ENCODE measurements around the gene ESYT2.

Gene ESYT2

DNA sequence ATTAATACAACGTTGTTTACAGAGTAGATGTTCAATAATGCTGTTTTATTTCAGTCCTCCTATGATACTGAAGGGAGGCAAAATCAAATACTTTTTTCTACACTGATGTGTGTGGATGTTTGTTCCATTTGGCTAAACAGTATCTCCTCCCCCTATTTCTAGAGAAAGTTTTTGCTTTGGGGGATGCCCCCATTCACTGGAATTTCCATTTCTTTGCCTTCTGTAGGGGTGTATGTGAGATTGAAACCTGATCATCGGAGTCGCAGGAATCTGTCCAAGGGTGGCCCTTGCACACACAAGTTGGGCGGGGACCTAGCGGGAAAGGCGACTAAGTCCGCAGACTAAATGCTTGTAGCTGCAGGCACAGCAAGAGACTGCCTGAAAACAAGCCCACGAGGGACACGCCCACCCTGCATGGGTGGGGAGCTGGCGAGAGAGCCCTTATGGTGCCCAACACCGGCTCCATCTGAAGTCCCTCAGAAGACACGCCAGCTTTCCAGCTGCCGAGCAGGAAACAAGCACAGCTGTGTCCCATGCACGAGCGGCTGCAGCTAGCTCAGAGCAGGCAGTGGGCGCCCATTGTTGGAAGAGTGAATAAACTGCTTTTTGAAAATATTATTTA is 58.0 kb downstream of the ESYT2 start:
- DNase-seq (ENCODE audit: low spot score): no peak

DNA sequence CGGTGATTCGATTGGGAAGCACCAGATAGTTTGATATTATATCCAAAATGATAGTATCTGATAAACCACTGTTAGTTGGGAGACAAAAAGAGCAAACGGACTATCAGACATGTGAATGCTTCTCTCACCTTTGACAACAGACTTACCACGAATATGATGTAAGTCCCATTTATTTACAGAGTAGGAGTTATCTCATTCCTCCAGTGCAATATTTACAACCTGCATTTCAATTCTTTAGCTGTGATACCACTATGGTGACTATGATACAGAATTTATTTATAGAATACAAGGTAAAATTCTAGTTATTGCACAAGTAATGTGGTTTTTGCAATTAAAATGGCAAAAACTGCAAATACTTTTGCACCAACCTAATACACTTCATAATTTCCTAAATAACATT is 61.6 kb downstream of the ESYT2 start:
- DNase-seq (ENCODE audit: low spot score): no peak

DNA sequence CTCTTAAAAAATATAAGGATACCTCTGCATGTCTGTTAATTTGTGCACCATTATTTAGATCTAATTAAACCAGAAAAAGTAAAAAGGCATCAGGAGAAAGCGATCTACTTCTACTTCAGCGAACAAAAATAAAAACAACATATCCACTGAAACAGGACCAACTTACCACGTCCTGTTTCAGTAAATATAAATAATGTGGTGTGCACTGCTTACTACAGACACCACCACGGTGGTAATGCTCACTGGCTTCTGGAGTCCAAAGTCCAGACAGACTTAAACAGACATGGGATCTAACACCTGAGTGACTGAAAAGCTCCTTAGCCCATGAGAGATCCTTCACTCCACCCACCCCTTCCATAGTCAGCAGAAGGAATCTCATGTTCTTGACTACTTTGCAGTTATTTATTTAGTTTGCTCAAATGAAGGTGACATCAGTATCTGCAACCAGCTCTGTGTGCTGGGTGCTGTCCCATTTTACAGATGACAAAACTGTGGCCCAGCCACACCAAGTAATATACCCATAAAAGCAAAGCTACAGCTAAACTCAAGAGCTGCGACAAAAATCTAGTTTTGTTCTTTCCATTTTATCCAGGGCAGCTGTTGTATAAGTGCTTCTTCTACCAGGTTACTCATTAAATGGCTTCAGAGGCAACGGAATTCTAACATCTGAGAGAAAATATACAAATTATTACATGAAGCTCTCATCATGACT is 62.6 kb downstream of the ESYT2 start:
- no peak for DNase-seq (ENCODE audit: low spot score)

DNA sequence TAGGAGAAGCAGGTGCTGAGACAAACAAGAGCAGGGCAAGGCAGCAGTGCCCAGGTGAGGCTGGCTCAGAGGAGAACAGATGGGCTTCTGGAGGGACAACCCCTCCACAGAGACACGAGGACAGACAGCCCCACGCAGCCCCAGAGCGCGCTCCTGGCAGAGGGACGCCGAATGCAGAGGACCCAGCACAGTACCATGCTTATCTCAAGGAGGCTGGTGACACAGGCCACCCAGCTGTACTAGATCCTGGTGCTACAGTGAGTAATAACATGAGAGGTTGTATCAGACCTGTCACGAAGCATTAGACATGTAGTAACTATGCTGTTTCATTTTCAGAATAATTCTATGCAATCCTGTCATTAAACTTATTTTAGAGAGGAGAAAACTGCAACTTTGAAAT is 64.3 kb downstream of the ESYT2 start:
- no peak for DNase-seq (ENCODE audit: low spot score)

DNA sequence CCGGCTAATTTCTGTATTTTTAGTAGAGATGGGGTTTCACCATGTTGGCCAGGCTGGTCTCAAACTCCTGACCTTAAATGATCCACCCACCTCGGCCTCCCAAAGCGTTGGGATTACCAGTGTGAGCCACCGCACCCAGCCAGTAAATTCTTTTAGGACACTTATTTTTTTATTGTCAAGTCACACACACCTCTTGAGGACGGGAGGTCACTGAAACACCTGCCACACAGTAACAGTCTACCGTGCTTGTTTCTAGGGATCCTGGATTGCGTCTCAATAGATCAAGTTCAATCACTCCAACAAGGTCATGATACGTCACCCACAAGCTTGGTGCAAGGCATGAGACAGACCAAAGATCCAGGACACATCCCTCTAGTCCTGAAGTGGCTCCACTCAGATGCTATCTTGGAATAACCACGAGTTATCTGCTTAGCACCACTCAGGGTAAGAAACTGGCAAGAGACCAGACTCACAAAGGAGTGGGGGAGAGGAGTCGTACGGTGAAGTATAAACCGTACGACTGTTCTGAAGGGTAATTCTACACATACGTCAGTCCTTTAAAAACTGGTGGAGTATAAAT is 65.8 kb downstream of the ESYT2 start:
- no peak for DNase-seq (ENCODE audit: low spot score)

DNA sequence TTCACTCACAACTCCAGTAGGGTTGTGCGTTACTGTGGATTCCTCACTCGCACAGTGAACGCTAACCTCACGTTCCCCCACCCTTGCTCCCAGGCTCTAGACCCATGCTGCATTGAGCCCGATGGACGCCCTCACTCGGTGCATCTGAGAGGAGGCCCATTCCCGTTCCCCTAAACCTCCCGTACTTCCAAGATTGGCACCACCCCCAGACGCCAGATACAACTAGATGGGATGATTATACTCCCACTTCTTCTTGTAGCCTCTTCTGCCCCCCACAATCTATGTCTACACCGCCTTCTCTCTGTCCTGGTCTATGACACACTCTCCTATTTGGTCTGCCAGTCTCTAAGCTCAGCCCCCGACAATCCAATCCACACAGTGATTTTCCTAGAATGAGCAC is 67.4 kb downstream of the ESYT2 start:
- no peak for DNase-seq (ENCODE audit: low spot score)

DNA sequence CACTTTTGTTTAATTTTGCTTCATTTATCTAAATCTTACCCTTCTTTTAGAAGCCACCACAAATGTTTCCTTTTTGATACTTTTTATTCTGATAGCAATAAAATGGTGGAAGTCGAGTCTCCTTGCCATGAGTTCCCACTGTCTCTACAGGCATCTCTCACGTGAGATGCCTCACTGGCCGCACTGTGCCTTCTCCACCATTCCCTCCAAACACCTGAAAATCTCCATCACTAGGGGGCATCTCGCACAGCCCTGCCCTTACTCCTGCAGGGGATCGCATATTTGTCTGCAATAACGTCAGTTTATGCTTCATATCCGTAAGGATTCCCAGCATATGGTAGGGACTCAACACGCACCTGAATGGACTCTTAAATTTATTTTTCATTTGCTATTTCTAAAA is 68.4 kb downstream of the ESYT2 start:
- DNase-seq (ENCODE audit: low spot score): no peak

DNA sequence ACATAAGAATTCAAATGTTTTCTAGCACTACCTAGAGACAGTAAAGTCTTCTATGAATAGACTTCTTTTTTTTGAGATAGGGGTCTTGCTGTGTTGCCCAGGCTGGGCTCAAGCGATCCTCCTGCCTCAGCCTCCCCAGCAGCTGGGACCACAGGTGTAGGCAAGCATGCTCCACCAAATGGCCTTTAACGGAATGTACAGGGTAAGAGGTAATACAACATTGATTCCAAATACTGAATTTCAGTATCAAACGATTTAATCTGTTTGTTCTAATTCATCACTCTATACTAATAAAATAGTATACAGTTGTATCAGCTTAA is 68.9 kb downstream of the ESYT2 start:
- DNase-seq (ENCODE audit: low spot score): no peak

DNA sequence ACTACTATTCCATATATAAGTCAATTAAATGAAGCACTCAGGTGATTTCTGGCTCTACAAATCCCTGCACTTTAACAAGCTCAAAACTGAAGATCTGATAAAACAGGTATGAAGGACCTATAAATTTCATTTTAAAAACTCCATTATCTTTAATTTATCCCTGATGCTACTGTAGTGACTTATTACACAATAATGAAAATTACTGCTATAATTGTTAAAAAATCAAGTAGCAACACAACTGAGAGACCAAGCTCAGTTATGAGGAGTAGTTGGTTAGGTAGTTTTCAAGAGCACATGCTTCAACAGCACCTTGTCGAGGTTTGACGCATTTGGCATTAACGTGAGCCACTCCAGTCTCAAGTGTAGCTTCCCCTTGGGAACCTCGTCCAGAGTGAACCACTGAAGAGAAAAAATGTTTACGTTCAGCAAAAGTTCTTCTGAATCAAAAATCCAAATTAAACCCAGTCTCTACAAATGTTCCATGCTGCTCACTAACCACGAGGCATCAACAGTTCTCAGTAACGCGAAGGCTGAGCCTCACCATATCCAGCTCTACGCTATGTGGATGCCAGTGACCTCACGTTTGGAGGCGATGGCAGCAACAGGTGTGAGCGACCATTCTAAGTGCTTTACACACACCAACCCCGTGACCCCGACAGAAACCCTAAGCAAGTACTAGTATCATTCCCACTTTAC is 69.4 kb downstream of the ESYT2 start:
- DNase-seq (ENCODE audit: low spot score): no peak

DNA sequence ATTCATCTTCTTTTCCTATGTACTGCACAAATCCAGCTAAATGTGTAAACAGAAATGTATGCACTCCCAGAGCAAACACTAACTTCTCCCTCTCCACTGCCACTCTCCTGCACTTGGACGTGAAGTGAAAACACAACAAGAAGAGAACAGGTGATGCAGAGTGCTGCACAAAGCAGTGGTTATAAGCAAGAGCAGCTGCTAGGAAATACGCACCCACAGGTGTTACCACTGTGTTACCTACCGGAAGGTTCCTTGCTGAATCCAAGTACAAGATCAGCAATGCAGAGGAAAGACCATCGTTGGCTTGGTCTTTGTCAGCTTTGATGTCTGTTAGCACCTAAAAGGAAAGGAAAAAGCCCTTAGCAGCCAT is 70.1 kb downstream of the ESYT2 start:
- no peak for DNase-seq (ENCODE audit: low spot score)

DNA sequence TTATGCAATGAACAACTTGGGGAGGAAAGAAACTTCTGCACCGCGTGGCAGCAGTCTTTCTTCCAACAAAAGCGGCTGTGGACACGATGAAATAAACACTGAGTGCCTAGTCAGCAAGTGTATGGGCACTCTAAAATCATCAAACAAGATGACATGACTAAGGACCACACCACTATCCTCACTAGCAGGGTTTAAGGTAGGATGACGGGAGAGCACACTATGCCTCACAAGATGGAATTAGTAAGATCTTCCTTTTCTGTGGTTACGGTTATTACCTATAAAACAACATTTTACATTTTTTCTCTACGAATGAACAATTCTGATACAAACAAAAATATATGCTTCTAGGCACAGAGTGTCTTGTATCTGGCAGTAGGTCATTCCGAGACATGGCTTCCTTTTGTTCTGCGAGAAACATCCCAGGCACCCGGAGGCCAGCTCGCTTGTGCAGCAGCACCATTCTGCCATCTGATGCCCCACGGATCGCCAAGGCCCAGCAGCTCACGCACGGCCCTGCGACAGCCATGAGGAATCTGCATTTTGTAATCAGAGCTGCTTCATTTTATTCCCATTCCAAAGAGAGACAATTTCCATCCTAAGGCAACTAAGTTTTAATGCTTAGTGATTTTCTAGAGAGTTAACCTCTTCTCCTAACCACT is 70.6 kb downstream of the ESYT2 start:
- DNase-seq (ENCODE audit: low spot score): no peak

DNA sequence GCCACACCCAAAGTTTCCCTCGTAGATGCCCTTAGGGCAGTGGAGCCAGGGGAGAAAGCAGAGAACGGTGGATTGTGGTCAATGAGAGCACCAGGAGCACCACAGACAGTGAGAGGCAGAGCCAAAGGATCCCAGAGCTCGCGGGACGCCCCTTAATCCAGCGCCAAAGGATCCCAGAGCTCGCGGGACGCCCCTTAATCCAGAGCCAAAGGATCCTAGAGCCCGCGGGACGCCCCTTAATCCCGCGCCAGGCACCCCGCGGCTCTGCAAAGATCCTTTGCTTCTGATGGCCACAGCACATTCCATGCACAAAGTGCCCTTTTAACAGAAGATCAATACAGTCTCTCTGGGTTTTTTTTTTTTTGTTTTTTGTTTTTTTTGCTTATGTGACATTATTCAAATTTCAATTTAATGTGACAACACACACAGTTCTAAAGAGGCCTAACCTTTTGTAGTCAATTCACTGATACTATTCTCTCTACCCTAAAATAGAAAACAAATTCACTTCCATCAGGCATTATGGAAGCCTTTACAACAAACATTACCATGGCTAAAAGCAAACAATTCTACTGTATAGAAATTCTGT is 71.8 kb downstream of the ESYT2 start:
- DNase-seq (ENCODE audit: low spot score): no peak

DNA sequence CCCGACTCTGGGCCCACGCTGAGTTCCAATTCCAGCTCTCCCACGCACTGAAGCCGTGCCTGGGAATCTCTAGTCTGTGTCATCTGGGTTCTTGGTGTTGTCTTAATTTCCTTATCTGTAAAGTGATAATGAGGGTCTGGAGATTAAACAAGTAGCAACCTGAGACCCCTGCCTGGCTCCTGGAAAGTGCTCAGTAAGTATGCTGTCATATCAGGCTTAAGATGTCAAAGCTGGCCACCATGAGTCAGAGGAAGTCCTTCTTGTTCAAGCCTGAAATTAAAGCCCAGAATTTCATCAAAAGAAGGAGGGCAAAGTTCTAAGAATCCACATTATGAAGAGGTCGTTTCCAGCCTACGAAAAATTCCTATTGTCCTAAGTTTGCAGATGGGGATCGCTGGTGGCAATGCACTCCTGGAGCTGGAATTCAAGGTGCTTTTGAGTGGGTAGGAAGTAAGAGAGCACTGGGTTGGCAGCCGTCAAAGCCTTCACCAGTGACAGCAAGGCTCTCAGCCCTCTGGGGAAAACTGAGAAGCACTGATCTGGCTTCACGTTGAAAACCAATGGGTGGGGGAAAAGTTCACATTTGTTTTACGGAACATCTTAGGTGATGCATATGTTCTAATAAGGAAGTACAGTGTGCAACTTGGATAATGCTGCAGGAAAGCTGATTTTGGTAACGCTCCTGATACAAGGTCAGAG is 74.4 kb downstream of the ESYT2 start:
- DNase-seq (ENCODE audit: low spot score): no peak

DNA sequence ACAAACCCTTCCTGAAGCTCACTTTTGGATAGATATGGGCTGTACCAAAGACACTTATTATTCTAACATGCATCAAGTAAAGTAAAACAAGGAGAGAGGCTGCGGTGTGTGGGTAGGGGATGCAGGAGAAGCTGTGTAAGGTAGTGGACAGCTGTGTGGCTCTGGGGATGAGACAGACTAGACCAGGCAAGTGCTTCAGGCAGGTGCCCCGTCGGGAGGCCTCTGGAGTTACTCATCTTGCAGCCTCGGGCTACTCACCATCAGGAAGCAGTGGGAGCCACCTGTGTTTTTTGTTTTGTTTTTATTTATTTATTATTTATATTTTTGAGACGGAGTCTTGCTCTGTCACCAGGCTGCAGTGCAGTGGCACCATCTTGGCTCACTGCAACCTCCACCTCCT is 75.4 kb downstream of the ESYT2 start:
- DNase-seq (ENCODE audit: low spot score): no peak

DNA sequence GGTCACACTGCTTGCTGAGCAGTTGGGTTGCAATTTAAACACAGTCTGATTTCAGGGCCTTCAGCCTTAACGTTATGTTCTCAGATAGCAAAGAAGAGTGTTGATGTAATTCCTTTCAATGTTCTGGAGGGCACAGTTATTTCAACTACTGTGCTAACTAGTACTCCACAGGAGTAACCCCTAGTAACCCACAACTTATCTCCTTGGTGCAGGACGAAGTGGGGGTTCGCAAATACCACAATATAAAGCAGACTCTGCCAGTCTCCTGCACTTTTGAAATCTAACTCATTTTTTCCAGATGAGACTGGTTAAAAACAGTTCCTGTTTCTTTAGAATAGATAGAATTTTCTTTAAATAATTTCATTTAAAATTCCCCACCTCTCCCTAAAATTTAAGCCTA is 77.6 kb downstream of the ESYT2 start:
- DNase-seq (ENCODE audit: low spot score): no peak

DNA sequence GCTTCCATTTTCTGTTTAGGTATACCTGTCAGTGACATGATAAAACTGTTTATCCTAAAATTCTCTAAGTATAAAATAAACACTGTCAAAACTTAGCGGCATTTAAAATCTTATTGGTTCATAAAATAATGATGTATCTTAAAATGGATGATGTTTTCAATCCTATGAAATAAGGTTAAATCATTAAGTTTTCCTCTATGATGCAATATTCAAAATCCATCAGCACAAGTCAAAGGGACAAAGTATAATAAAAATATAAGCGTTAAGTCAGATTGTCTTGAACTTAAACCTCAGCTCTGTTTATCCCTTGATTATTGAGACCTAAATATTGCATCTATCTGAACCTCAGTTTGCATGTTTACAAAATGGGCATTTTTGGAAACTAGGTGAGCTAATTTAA is 78.1 kb downstream of the ESYT2 start:
- DNase-seq (ENCODE audit: low spot score): no peak

DNA sequence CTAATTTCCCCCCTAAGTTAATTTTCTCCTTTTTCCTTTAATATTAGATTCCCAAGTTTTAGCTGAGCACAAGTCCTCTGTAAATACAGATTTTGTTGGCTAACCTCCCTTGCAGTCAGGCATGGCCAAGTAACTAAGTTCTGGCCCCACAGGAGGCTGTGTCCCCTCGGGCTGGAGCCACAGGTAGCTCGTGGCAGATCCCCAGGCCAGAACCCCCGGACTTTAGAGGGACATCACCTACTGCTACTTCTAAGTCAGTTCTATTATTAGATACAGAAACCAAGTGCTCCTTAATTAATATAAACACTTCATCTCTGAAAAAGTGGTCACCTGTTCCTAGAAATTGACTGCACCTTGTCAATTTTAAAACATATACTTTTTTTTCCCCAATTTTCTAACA is 78.6 kb downstream of the ESYT2 start:
- DNase-seq (ENCODE audit: low spot score): no peak

DNA sequence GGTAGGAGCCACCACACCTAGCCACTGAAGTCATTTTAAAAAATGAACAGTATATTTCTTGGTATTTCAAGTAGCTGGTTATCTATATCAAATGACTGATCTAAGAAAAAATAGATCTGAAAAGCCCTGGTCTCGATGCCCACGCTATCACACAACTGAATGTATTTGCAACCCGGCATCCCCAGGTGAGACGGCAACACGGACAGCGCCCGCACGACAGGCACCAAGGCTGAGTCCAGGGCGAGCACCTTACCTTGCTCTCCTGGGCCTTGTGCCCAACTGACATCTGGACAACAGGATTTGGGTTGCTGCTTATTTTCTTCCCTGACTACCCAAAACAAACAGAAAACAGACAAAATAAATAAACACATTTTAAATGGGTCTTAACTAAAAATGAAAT is 79.9 kb downstream of the ESYT2 start:
- DNase-seq (ENCODE audit: low spot score): no peak

DNA sequence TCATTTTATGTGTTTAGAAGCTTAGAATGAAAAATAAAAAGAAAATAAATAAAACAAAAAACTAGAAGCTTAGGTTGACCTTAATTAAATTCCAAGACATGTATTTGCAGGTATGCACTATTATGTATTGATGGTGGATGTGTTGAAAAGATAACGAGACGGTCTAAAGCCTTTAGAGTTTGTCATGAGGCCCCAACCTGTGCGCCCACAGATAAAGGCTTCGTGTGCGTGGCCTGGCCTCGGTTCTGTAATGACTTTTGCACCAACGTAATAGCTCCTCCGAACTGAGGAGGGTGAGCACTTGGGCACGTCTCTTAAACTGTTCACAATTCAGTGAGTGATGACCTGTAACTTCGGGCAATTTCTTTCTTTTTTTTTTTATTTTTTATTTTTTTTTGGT is 81.0 kb downstream of the ESYT2 start:
- DNase-seq (ENCODE audit: low spot score): no peak

DNA sequence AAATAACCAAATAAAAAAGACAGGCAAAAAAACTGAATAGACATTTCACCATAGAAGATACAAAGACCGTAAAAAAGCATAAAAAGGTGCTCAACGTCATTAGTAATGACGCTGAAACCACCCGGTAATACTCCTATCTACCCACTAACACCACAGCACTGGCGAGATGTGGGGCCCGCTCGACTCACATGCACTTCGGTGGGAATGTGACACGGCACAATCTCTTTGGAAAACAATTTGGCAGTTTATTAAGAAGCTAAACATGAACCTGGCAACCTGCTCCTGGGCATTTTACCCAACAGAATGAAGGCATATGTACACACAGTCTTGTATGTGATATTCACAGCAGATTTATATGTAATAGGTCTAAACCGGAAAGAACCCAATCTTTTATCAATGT is 81.9 kb downstream of the ESYT2 start:
- DNase-seq (ENCODE audit: low spot score): no peak

DNA sequence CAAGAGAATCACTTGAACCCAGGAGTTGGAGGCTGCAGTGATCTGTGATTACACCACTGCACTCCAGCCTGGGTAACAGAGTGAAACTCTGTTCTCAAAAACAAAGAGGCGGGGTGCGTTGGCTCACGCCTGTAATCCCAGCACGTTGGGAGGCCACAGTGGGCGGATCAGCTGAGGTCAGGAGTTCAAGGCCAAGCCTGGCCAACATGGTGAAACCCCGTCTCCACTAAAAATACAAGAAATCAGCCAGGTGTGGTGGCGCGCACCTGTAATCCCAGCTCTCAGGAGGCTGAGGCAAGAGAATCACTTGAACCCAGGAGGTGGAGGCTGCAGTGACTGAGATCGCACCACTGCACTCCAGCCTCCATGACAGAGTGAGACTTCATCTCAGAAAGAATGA is 82.4 kb downstream of the ESYT2 start:
- no peak for DNase-seq (ENCODE audit: low spot score)
